ENCODE data around the gene ADAM11.
"Not testable (repeated sequence)": the region's sequence is repeated elsewhere in the genome, so short reads cannot be mapped to it uniquely, and the experiment has no call there.

Gene ADAM11

DNA sequence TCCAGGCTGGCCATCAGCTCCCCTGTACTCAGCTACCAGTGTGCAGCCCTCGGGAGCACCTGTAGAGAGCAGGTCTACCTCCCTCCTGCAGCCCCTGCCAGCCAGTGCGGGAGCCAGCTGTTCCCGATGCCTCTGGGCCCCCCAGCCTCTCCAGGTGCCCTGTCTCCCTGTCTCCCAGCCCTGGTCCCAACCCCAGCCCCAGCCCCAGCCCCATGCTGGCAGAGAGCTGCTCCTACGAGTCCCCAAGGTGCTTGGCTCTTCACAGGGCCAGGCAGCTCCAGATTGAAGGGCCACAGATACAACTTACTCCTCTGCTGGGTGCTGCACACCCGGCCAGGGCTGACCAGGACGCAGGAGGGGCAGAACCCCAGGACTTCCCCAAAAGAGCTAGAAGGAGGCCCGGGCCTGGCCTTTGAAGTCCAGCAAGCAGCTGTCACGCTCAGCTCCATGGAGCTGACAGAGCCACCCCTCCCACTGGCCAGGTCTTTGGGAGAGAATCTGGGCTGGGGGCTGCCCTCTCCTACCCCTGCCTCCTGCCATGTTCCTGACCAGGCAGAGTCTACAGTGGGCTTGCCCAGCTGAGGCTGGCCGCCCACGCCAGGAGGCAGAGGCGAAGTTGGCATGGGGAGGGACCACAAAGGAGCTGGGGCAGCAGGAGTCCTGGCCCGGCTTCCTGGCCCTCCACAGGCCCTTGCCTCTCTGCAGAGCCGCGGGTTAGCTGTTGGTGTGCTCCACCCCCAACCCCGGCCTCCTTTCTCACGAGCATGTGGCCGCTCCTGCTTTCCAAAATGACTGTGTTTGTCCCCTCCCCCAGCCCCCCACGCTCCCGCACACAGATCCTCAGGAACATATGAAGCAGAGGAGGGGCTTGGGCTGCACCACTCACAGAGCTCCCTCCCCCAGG, 9.5 kb upstream of the ADAM11 start:
- TF ChIP-seq, protein P1, sequence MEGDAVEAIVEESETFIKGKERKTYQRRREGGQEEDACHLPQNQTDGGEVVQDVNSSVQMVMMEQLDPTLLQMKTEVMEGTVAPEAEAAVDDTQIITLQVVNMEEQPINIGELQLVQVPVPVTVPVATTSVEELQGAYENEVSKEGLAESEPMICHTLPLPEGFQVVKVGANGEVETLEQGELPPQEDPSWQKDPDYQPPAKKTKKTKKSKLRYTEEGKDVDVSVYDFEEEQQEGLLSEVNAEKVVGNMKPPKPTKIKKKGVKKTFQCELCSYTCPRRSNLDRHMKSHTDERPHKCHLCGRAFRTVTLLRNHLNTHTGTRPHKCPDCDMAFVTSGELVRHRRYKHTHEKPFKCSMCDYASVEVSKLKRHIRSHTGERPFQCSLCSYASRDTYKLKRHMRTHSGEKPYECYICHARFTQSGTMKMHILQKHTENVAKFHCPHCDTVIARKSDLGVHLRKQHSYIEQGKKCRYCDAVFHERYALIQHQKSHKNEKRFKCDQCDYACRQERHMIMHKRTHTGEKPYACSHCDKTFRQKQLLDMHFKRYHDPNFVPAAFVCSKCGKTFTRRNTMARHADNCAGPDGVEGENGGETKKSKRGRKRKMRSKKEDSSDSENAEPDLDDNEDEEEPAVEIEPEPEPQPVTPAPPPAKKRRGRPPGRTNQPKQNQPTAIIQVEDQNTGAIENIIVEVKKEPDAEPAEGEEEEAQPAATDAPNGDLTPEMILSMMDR (conservative IDR thresholded peaks at IDR 0.05; ENCODE audit: control insufficient read depth, insufficient read depth, low read depth, low read length) = no peak
- H3K4me3 ChIP-seq (ENCODE audit: control insufficient read depth, low read depth, low read length) = no peak overlapping the region
- no peak for DNase-seq (ENCODE audit: low read depth)

DNA sequence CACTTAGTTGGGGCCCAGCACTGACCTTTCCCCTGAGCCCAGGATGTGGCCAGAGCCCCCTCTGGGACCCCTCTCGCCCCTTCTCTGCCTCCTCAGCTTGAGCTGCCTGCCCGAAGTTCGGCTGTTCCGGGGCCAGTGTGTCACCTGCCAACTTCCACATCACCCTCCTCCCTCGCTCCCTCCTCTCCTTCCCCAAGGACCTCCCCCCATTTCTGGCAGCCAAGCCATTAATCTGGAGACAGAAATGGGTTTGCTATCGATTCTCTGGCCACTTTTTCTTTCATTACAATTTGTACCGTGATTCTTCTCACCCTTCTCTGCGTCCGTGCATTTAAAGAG, 8.8 kb upstream of the ADAM11 start:
- H3K4me3 ChIP-seq (ENCODE audit: control insufficient read depth, low read depth, low read length) = no peak overlapping the region
- TF ChIP-seq, protein P1 (conservative IDR thresholded peaks at IDR 0.05; ENCODE audit: control insufficient read depth, insufficient read depth, low read depth, low read length) = no peak

DNA sequence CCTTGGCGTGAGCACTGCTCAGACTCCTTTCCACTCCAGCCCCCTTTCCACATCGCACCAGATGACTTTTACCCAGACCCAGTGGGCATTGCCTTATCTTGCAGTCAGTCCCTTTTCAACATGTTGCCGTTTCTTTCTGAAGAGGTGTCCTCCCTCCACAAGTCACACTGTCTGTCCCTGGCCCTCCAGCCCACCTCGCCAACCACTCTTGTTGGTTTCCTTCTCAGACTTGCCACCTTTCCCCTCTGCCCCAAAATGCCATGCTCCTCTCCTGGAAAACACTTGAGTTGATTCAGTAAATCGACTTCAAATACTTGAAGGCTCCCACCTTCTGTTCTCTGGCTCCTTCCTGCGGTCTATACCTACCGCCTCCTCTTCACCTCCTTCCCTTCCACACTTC, 7.5 kb upstream of the ADAM11 start:
- no peak for DNase-seq (ENCODE audit: low read depth)
- TF ChIP-seq, protein P1 (conservative IDR thresholded peaks at IDR 0.05; ENCODE audit: control insufficient read depth, insufficient read depth, low read depth, low read length) = no peak
- H3K4me3 ChIP-seq (ENCODE audit: control insufficient read depth, low read depth, low read length) = no peak overlapping the region

More for the DNA sequence above, 8.8 kb upstream of the ADAM11 start:
- DNase-seq (ENCODE audit: low read depth) = no peak

DNA sequence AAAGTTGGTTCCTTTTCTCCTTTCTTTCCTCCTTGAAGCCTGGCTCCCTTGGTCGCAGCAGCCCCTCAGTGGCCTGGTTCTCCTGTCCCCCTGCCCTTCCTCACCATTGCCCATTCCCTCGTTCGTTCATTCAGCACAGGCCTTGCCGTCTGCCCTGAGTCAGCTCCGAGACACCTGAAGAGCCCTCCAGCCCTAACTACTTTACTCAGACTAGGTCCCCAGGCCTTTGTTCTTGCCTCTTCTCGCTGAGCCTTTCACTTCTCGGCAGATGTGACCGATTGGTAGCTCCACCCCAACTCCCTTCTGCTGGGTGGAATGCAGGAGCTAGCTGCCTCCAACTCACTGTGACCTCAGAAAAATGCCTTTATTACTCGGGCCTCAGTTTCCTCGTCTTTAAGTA, 7.0 kb upstream of the ADAM11 start:
- no peak overlapping the region for H3K4me3 ChIP-seq (ENCODE audit: control insufficient read depth, low read depth, low read length)
- DNase-seq (ENCODE audit: low read depth) = no peak
- TF ChIP-seq, protein P1 (conservative IDR thresholded peaks at IDR 0.05; ENCODE audit: control insufficient read depth, insufficient read depth, low read depth, low read length) = no peak

DNA sequence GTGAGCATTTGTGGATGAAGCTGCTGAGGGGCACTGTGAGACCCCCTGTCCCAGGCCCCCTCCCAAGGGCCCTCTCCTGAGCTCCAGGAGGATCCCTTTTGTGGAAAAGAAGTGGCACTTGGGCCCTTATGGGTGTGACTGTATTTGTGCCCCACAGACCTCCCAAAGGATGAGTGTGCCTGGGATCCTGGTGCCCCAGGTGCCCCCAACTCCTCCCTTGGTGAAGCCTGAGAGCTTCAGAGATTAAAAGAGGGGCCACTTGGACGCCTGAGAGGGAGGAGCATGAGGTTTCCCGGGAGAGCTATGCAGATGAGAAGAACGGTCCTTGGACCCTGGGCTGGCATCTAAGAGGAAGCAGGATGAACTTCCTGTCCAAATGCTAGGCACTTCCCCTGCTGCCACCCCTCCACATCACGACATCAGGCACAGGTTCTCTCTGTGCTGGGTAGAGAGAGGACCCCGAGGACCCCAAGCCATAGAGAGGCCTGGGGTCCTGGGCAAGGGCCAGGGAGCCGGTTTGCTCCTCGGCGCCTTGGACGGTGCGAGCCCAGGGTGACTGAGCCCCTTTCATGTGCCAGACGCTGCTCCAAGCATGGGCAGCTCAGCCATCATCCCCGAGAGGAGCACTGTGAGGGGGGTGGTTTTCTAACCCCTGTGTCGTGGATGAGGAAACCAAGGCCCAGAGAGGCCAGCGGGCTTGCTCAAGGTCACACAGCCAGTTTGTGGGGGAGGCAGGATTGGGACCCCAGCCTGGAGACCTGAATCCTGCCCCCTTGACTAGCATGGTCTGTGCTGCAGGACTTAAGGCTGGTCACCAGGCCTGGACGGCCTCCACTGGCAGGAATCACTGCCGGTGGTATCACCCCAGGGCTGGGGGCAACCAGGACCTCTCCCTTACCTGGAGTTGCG, 5.6 kb upstream of the ADAM11 start:
- DNase-seq (ENCODE audit: low read depth) = no peak
- TF ChIP-seq, protein P1 (conservative IDR thresholded peaks at IDR 0.05; ENCODE audit: control insufficient read depth, insufficient read depth, low read depth, low read length) = no peak
- no peak overlapping the region for H3K4me3 ChIP-seq (ENCODE audit: control insufficient read depth, low read depth, low read length)

DNA sequence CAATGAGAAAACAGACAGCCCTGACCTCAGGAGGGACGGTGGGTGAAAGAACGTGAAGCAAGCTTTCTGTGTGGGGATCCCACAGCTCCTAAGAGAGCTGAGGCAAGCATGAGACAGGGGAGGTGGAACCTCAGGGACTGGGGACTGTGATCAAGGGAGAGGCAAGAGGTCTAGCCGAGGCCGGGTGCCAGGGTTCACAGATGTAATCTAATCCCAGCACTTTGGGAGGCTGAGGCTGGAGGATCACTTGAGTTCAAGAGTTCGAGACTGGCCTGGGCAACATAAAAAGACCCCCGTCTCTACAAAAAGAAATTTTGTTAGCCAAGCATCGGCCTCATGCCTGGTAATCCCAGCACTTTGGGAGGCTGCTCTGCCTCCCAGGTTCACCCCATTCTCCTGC, 4.5 kb upstream of the ADAM11 start:
- TF ChIP-seq, protein P1 (conservative IDR thresholded peaks at IDR 0.05; ENCODE audit: control insufficient read depth, insufficient read depth, low read depth, low read length) = no peak
- H3K4me3 ChIP-seq (ENCODE audit: control insufficient read depth, low read depth, low read length) = no peak overlapping the region
- DNase-seq (ENCODE audit: low read depth) = no peak

DNA sequence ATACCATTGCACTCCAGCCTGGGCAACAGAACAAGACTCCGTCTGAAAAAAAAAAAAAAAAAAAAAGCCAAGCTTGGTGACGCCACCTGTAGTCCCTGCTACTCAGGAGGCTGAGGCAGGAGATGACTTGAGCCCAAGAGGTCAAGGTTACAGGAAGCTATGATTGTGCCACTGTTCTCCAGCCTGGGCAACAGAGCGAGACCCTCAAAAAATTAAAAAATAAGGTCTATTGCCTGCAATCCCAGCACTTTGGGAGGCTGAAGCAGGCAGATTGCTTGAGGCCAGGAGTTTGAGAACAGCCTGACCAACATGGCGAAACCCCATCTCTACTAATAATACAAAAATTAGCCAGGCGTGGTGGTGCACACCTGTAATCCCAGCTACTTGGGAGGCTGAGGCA, 3.6 kb upstream of the ADAM11 start:
- not testable (repeated sequence) for DNase-seq (ENCODE audit: low read depth); H3K4me3 ChIP-seq (ENCODE audit: control insufficient read depth, low read depth, low read length)

Data from fibroblast of mammary gland (primary cell).